Measurements from ENCODE around the gene CPNE6.

Gene CPNE6

GRCh38 chr14:24115422-24116127 is 44.2 kb downstream of the CPNE6 start:
- Histone ChIP-seq H4K5ac (ENCODE audit: low read length) (no peak overlapping the region), H3K27ac (ENCODE audit: low read depth, low read length) (no peak overlapping the region), H3K36me3 (ENCODE audit: control insufficient read depth, insufficient read depth, low read length) (no peaks in the 10 kb centered on the region), H3K18ac (ENCODE audit: low read length) (peak overlapping the region; percentile 29), H3K4me3 (ENCODE audit: low read length) (peak overlapping the region; percentile 82), H3K27me3 (ENCODE audit: insufficient read depth, low read length, poor library complexity) (no peaks in the 10 kb centered on the region), H3K56ac (ENCODE audit: low read length) (peak overlapping the region; percentile 89), H2AK5ac (ENCODE audit: low read length) (no peak overlapping the region), H3K79me2 (ENCODE audit: control insufficient read depth, insufficient read depth, low read length) (peaks cover 2% of the 10 kb centered on the region), H3K23ac (ENCODE audit: low read length) (peak overlapping the region; percentile 35), H2BK120ac (ENCODE audit: low read depth, low read length) (no peak overlapping the region), H3K4me1 (ENCODE audit: control insufficient read depth, low read depth, low read length) (peaks cover 3% of the 10 kb centered on the region), H3K4me2 (ENCODE audit: low read length) (peak overlapping the region; percentile 89), H2BK15ac (replicated peaks; ENCODE audit: low read depth) (no peak overlapping the region), H4K8ac (ENCODE audit: low read depth, low read length) (no peak overlapping the region), H3K79me1 (ENCODE audit: low read length) (peaks cover 11% of the 10 kb centered on the region), H3K4ac (ENCODE audit: low read depth, low read length) (no peak overlapping the region), H3K9ac (ENCODE audit: low read length) (peak overlapping the region; percentile 87), H2BK5ac (ENCODE audit: low read length) (no peak overlapping the region)
- DNase-seq = no peak
- WGBS (ENCODE audit: extremely low coverage, insufficient coverage, low lambda C conversion rate) = no CpG with 5 or more reads among the region's 14 CpGs

- Histone ChIP-seq H3K4me2 (ENCODE audit: low read length) (no peak overlapping the region), H3K79me1 (ENCODE audit: low read length) (peaks cover 11% of the 10 kb centered on the region), H3K9ac (ENCODE audit: low read length) (peak overlapping the region; percentile 87), H3K4ac (ENCODE audit: low read depth, low read length) (no peak overlapping the region), H3K23ac (ENCODE audit: low read length) (no peak overlapping the region), H4K8ac (ENCODE audit: low read depth, low read length) (no peak overlapping the region), H3K27ac (ENCODE audit: low read depth, low read length) (no peak overlapping the region), H2BK15ac (replicated peaks; ENCODE audit: low read depth) (no peak overlapping the region), H3K4me1 (ENCODE audit: control insufficient read depth, low read depth, low read length) (peaks cover 3% of the 10 kb centered on the region), H3K4me3 (ENCODE audit: low read length) (no peak overlapping the region), H3K79me2 (ENCODE audit: control insufficient read depth, insufficient read depth, low read length) (peaks cover 2% of the 10 kb centered on the region), H2AK5ac (ENCODE audit: low read length) (no peak overlapping the region), H2BK120ac (ENCODE audit: low read depth, low read length) (no peak overlapping the region), H3K36me3 (ENCODE audit: control insufficient read depth, insufficient read depth, low read length) (no peaks in the 10 kb centered on the region), H4K5ac (ENCODE audit: low read length) (no peak overlapping the region), H3K56ac (ENCODE audit: low read length) (peak overlapping the region; percentile 89), H3K27me3 (ENCODE audit: insufficient read depth, low read length, poor library complexity) (no peaks in the 10 kb centered on the region), H2BK5ac (ENCODE audit: low read length) (no peak overlapping the region), H3K18ac (ENCODE audit: low read length) (no peak overlapping the region)
- WGBS (ENCODE audit: extremely low coverage, insufficient coverage, low lambda C conversion rate) = no CpG with 5 or more reads among the region's 6 CpGs
- no peak for DNase-seq
Measured at GRCh38 chr14:24116128-24116814, 44.9 kb downstream of the CPNE6 start.

- Histone ChIP-seq H2BK5ac (ENCODE audit: low read length) (no peak overlapping the region), H3K23ac (ENCODE audit: low read length) (no peak overlapping the region), H3K27ac (ENCODE audit: low read depth, low read length) (no peak overlapping the region), H4K8ac (ENCODE audit: low read depth, low read length) (no peak overlapping the region), H2BK15ac (replicated peaks; ENCODE audit: low read depth) (no peak overlapping the region), H3K4me3 (ENCODE audit: low read length) (no peak overlapping the region), H3K9ac (ENCODE audit: low read length) (no peak overlapping the region), H3K4ac (ENCODE audit: low read depth, low read length) (no peak overlapping the region), H3K4me1 (ENCODE audit: control insufficient read depth, low read depth, low read length) (peaks cover 3% of the 10 kb centered on the region), H3K79me1 (ENCODE audit: low read length) (peaks cover 11% of the 10 kb centered on the region), H3K4me2 (ENCODE audit: low read length) (no peak overlapping the region), H3K27me3 (ENCODE audit: insufficient read depth, low read length, poor library complexity) (no peaks in the 10 kb centered on the region), H3K18ac (ENCODE audit: low read length) (no peak overlapping the region), H2AK5ac (ENCODE audit: low read length) (no peak overlapping the region), H2BK120ac (ENCODE audit: low read depth, low read length) (no peak overlapping the region), H3K79me2 (ENCODE audit: control insufficient read depth, insufficient read depth, low read length) (peaks cover 2% of the 10 kb centered on the region), H3K36me3 (ENCODE audit: control insufficient read depth, insufficient read depth, low read length) (no peaks in the 10 kb centered on the region), H4K5ac (ENCODE audit: low read length) (no peak overlapping the region), H3K56ac (ENCODE audit: low read length) (no peak overlapping the region)
- no CpG with 5 or more reads among the region's 6 CpGs for WGBS (ENCODE audit: extremely low coverage, insufficient coverage, low lambda C conversion rate)
- DNase-seq = no peak
Measured at GRCh38 chr14:24117179-24117578, 45.8 kb downstream of the CPNE6 start.

GRCh38 chr14:24119691-24120090 is 48.3 kb downstream of the CPNE6 start:
- WGBS (ENCODE audit: extremely low coverage, insufficient coverage, low lambda C conversion rate) = no CpG with 5 or more reads among the region's 6 CpGs
- Histone ChIP-seq H3K23ac (ENCODE audit: low read length) (no peak overlapping the region), H3K18ac (ENCODE audit: low read length) (no peak overlapping the region), H3K27ac (ENCODE audit: low read depth, low read length) (no peak overlapping the region), H3K79me2 (ENCODE audit: control insufficient read depth, insufficient read depth, low read length) (peaks cover 2% of the 10 kb centered on the region), H4K8ac (ENCODE audit: low read depth, low read length) (no peak overlapping the region), H3K36me3 (ENCODE audit: control insufficient read depth, insufficient read depth, low read length) (peaks cover 1% of the 10 kb centered on the region), H3K4ac (ENCODE audit: low read depth, low read length) (no peak overlapping the region), H2BK5ac (ENCODE audit: low read length) (no peak overlapping the region), H3K4me1 (ENCODE audit: control insufficient read depth, low read depth, low read length) (peaks cover 3% of the 10 kb centered on the region), H3K4me3 (ENCODE audit: low read length) (no peak overlapping the region), H3K56ac (ENCODE audit: low read length) (no peak overlapping the region), H3K79me1 (ENCODE audit: low read length) (peaks cover 11% of the 10 kb centered on the region), H2BK15ac (replicated peaks; ENCODE audit: low read depth) (no peak overlapping the region), H3K27me3 (ENCODE audit: insufficient read depth, low read length, poor library complexity) (no peaks in the 10 kb centered on the region), H2BK120ac (ENCODE audit: low read depth, low read length) (no peak overlapping the region), H2AK5ac (ENCODE audit: low read length) (no peak overlapping the region), H3K9ac (ENCODE audit: low read length) (no peak overlapping the region), H4K5ac (ENCODE audit: low read length) (no peak overlapping the region), H3K4me2 (ENCODE audit: low read length) (no peak overlapping the region)
- DNase-seq = no peak

- H3K79me2 ChIP-seq (ENCODE audit: control insufficient read depth, insufficient read depth, low read length) = no peaks in the 10 kb centered on the region
- H2BK5ac ChIP-seq (ENCODE audit: low read length) = no peak overlapping the region
- H3K18ac ChIP-seq (ENCODE audit: low read length) = no peak overlapping the region
- H3K36me3 ChIP-seq (ENCODE audit: control insufficient read depth, insufficient read depth, low read length) = peaks cover 1% of the 10 kb centered on the region
- no peak for DNase-seq
- H4K5ac ChIP-seq (ENCODE audit: low read length) = no peak overlapping the region
- H3K4me1 ChIP-seq (ENCODE audit: control insufficient read depth, low read depth, low read length) = no peaks in the 10 kb centered on the region
- H2BK120ac ChIP-seq (ENCODE audit: low read depth, low read length) = no peak overlapping the region
- H3K27ac ChIP-seq (ENCODE audit: low read depth, low read length) = no peak overlapping the region
- H2AK5ac ChIP-seq (ENCODE audit: low read length) = no peak overlapping the region
- no peak overlapping the region for H3K4me2 ChIP-seq (ENCODE audit: low read length)
- H3K4me3 ChIP-seq (ENCODE audit: low read length) = no peak overlapping the region
- H3K23ac ChIP-seq (ENCODE audit: low read length) = no peak overlapping the region
- no peak overlapping the region for H3K9ac ChIP-seq (ENCODE audit: low read length)
- H3K4ac ChIP-seq (ENCODE audit: low read depth, low read length) = no peak overlapping the region
- no peak overlapping the region for H2BK15ac ChIP-seq (replicated peaks; ENCODE audit: low read depth)
- H3K56ac ChIP-seq (ENCODE audit: low read length) = no peak overlapping the region
- WGBS (ENCODE audit: extremely low coverage, insufficient coverage, low lambda C conversion rate) = no CpG with 5 or more reads among the region's 8 CpGs
- no peaks in the 10 kb centered on the region for H3K27me3 ChIP-seq (ENCODE audit: insufficient read depth, low read length, poor library complexity)
- H4K8ac ChIP-seq (ENCODE audit: low read depth, low read length) = no peak overlapping the region
- H3K79me1 ChIP-seq (ENCODE audit: low read length) = peaks cover 5% of the 10 kb centered on the region
Measured at GRCh38 chr14:24121210-24121609, 49.8 kb downstream of the CPNE6 start.

Data from mesendoderm (in vitro differentiated cells).